Pancreas (tissue), 10 donors: ENCODE data around the gene ZNF554. TPM values are rescaled to one million over a fixed set of nuclear protein-coding genes. Genes with fewer than 3 reads are reported as not detected.

Source experiments
- ATAC-seq, 4 donors: fragments of 200-7000 bp; cut with Tn5 transposase; one replicate each; pipeline versions ENCODE4 v1.8.0 to v1.9.1; 2020; ENCODE audit warnings: mild to moderate bottlenecking in 4 of 4, moderate library complexity in 4 of 4
- DNase-seq, 6 donors: peaks; one replicate each; pipeline ENCODE4 v3.0.0-alpha.2; 2020
- FAIRE-seq: peaks from 2 replicates; lab custom pipeline; 2012; peaks lifted over from hg19 to GRCh38; lab: Jason Lieb, UNC
- H3K27ac ChIP-seq, 4 donors: fragments of 200-600 bp; sonication (generic); 1 replicate in 3 of 4; 2 replicates in 1 of 4; pipeline versions ENCODE4 v1.5.0 to v1.8.0; 2020
- H3K27me3 ChIP-seq, 4 donors: fragments of 200-600 bp; one replicate each; pipeline ENCODE4 v1.8.0; 2021
- H3K36me3 ChIP-seq, 3 donors: fragments of 200-600 bp; sonication (generic) in 1 of 3; one replicate each; pipeline versions ENCODE4 v1.5.0 to v1.8.0; 2020 to 2021
- H3K4me1 ChIP-seq, 3 donors: fragments of 200-600 bp; one replicate each; pipeline ENCODE4 v1.8.0; 2021
- H3K4me3 ChIP-seq, 4 donors: fragments of 200-600 bp; sonication (generic) in 2 of 4; one replicate each; pipeline versions ENCODE4 v1.5.0 to v1.8.0; 2020 to 2021
- H3K9me3 ChIP-seq, 4 donors: fragments of 200-600 bp; one replicate each; pipeline ENCODE4 v1.8.0; 2021
- WGBS, 2 donors: extraction: QIAGEN DNeasy Blood & Tissue Kit; methylation state at CpG; one replicate each; pipeline ENCODE4 v1.1.7; 2013; 5-methylcytosine and 5-hydroxymethylcytosine counted together
- intact Hi-C, 3 donors: fragments of 100-400 bp; cut with DNase I; formaldehyde crosslinking; loops; one replicate each; pipeline versions ENCODE4 v1.11.1 to v1.14.2; 2022
- polyA plus RNA-seq, 2 donors: library from polyadenylated mRNA; stranded (reverse); fragments of 200-250 nt; gene quantifications; one replicate each; pipeline ENCODE4 v1.2.3, GENCODE V29; 2013
- total RNA-seq, 6 donors: library from RNA; stranded (reverse); fragmentation: NEBNext Ultra II Directional in 4 of 6; extraction: Animal tissue kit (Norgen Biotek cat#: 25700) in 4 of 6; gene quantifications; one replicate each; pipeline versions ENCODE4 v1.2.1 to v1.2.4, GENCODE V29; 2021 to 2023
- TF ChIP-seq, protein P1 (sequence below), 4 donors: fragments of 200-600 bp; sonication (generic) in 3 of 4; IDR thresholded peaks; one replicate each; pipeline versions ENCODE4 v1.5.0 to v1.8.0; 2021; ENCODE audit warnings: antibody characterized with exemption in 4 of 4
- donor health status: healthy with polysubstance abuse.
- donor health status: DM: no; HTN: no; CAD: no; lungs with moderate emphysema.
- donor health status: DM: no; HTN: no; CAD: no.
- donor health status: control.
- donor health status: control.
- donor health status: Bipolar disorder and iron deficiency.
- donor health status: DM: yes; HTN: yes; CAD: no.
- donor health status: DM: no; HTN: no; CAD: no.
- donor health status: DM: no; HTN: no; CAD: no.
- donor health status: DM: yes; HTN: yes; CAD: no.

The ZNF554 gene
- 1 to 10 TPM; 2.6 to 4.2 (median 3.4) TPM for total RNA-seq
- polyA plus RNA-seq, result 1 to 10 TPM; 5.2 TPM

GRCh38 chr19:2819540-2820111, at the start of gene ZNF554:
Gene ZNF554 (plus strand): TSS chr19:2819868. CDS start chr19:2820072, 204 bp downstream.
- H3K27ac ChIP-seq, result peak within 1 kb of the TSS in 2 of 4 donors; percentile 28 to 42
- 0% methylated on average over 53 to 64 of the region's 64 CpGs for WGBS, 2 donors
- peaks cover 0 to 6% (median 0%) of the 10 kb centered on the region in 3 donors for H3K4me1 ChIP-seq
- FAIRE-seq (no peak), DNase-seq (peak; percentile 95 to 100 (median 98)), ATAC-seq (peak; percentile 97 to 99 (median 99))
- no peaks in the 10 kb centered on the region for H3K27me3 ChIP-seq
- intact Hi-C loops, result no loop called here
- TF ChIP-seq, protein P1, sequence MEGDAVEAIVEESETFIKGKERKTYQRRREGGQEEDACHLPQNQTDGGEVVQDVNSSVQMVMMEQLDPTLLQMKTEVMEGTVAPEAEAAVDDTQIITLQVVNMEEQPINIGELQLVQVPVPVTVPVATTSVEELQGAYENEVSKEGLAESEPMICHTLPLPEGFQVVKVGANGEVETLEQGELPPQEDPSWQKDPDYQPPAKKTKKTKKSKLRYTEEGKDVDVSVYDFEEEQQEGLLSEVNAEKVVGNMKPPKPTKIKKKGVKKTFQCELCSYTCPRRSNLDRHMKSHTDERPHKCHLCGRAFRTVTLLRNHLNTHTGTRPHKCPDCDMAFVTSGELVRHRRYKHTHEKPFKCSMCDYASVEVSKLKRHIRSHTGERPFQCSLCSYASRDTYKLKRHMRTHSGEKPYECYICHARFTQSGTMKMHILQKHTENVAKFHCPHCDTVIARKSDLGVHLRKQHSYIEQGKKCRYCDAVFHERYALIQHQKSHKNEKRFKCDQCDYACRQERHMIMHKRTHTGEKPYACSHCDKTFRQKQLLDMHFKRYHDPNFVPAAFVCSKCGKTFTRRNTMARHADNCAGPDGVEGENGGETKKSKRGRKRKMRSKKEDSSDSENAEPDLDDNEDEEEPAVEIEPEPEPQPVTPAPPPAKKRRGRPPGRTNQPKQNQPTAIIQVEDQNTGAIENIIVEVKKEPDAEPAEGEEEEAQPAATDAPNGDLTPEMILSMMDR (IDR thresholded peaks at IDR 0.05), result peak; percentile 86 to 96 (median 92)
- H3K36me3 ChIP-seq, result no peaks in the 10 kb centered on the region
- H3K9me3 ChIP-seq, result no peaks in the 10 kb centered on the region
- H3K4me3 ChIP-seq, result peak within 1 kb of the TSS; percentile 74 to 93 (median 86)

- WGBS, 2 donors, result 77 to 83% methylated on average over 40 of the region's 40 CpGs
- DNase-seq, result no peak
- peak overlapping the region in 2 of 4 donors; percentile 33 to 46 for H3K27ac ChIP-seq
- intact Hi-C loops, result no loop called here
- H3K27me3 ChIP-seq, result no peaks in the 10 kb centered on the region
- TF ChIP-seq, protein P1 (IDR thresholded peaks at IDR 0.05), result no peak
- H3K36me3 ChIP-seq, result peaks cover 0 to 19% (median 0%) of the 10 kb centered on the region in 3 donors
- ATAC-seq, result peak in 3 of 4 donors; percentile 17 to 68 (median 50)
- H3K4me3 ChIP-seq, result no peak overlapping the region
- H3K9me3 ChIP-seq, result no peaks in the 10 kb centered on the region
- H3K4me1 ChIP-seq, result no peaks in the 10 kb centered on the region
- FAIRE-seq, result no peak
These were observed 49.3 kb upstream of the ZNF554 start for GRCh38 chr19:2770055-2771013.

DNA sequence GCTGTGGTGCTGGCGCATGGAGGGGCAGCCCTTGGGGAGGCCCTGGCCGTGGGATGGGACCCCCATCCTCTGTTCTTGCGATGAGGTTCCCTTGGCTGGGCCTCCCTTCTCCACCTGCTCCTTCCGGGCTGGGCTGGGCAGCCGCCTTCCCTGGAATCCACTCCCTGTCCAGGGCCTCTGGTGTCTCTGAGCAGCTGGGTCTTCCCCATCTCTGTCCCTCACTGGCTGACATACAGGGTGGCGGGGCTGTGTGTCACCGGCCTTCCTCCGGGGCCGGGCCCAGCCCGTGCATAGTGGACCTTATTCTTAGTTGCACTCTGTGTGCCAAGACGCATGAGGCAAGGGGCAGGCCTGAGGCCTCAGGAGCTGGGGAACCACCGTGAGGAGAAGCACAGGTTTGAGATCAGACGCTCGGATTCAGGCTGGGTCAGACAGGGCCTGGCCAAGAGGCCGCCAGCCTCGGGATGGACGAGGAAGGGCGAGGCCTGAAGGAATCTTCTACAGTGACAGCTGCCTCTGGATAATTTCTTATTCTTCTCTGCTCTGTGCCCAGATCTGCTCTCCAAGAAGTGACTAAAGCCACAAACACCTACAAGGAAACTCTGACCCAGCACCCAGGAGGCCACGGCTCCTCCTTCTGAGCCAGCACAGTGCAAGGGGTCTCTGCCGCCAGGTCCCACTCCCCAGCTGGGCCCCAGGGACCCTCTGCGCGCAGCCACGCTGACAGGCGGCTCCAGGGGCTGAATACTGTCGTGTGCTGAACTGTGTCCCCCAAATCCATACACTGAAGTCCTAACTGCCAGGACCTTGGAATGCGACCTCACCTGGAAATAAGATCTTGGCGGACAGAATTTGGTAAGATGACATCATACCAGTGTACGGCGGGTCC, 47.6 kb upstream of the ZNF554 start:
- 85 to 86% methylated on average over 29 of the region's 29 CpGs for WGBS, 2 donors
- no peaks in the 10 kb centered on the region for H3K9me3 ChIP-seq
- no peak overlapping the region for H3K27ac ChIP-seq
- H3K4me3 ChIP-seq, result no peak overlapping the region
- DNase-seq, result no peak
- no peaks in the 10 kb centered on the region for H3K4me1 ChIP-seq
- peaks cover 0 to 7% (median 0%) of the 10 kb centered on the region in 3 donors for H3K36me3 ChIP-seq
- TF ChIP-seq, protein P1 (IDR thresholded peaks at IDR 0.05), result no peak
- FAIRE-seq, result no peak
- intact Hi-C loops, result no loop called here
- H3K27me3 ChIP-seq, result no peaks in the 10 kb centered on the region
- ATAC-seq, result no peak

DNA sequence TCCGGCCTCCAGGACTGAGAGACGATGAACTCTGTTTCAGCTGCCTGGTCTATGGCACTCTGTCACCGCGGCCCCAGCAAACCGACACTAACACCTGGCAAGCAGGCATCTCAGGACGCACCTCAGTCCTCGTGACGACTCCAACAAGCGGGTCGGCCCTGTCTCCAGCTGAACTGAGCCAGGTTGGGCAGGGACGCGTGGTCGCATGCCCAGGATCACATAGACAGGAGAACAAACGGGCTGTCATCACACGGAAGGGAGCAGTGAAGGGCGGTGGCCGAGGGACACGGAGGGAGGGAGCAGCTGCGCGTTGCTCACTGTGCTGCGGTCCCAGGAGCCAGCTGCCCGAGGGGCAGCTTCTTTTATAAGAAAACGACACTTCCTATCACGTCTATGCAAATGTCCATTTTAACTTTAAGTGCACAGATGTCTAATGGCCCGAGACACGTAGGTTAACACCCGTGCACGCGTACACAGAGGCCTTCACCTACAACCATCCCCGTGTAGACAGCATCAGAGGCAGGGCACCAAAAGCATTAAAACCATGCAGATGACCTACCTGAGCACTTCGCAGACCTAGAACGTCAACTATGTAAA, 45.5 kb upstream of the ZNF554 start:
- Histone ChIP-seq H3K36me3 (no peaks in the 10 kb centered on the region), H3K27me3 (no peaks in the 10 kb centered on the region), H3K9me3 (no peaks in the 10 kb centered on the region), H3K4me3 (no peak overlapping the region), H3K4me1 (no peaks in the 10 kb centered on the region), H3K27ac (no peak overlapping the region)
- DNase-seq, result no peak
- WGBS, 2 donors, result 84 to 88% methylated on average over 32 of the region's 32 CpGs
- no peak for ATAC-seq
- TF ChIP-seq, protein P1 (IDR thresholded peaks at IDR 0.05), result no peak
- intact Hi-C loops, result no loop called here
- no peak for FAIRE-seq
